ENCODE measurements around the gene JAML.

DNA sequence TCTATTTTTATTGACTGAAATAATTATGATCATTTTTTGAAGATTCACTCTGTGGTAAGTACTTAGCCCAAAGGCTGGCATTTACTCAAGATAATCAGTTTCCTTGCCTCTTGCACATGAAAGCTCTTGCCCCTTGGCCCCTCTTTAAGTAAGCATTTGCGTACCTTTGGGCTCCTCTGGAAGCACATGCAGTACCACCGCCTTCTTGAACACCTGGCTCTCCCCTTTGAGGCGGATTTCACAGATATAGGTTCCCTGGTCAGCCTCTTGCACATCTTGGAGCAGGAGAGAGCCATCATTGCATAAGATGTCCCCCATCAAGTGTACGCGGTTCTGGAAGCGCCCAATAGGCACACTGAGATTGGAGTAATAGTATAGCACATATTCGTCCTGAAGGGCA is 14.5 kb downstream of the JAML start:
- TF ChIP-seq EZH2 (IDR thresholded peaks at IDR 0.05) (no peak), CTCF (IDR thresholded peaks at IDR 0.05) (no peak), EZH2phosphoT487 (IDR thresholded peaks at IDR 0.05) (no peak)
